GM06990 (cell line): ENCODE measurements around the gene ABCB6.

Source experiments
- DNase-seq: peaks from one replicate; pipeline ENCODE4 v3.0.0-alpha.2; 2011; ENCODE audit not compliant: insufficient read length; ENCODE audit errors: extremely low read depth
- H3K27me3 ChIP-seq: replicated peaks from 2 replicates; pipeline ENCODE4 v1.6.0; 2011; ENCODE audit warnings: low read length; ENCODE audit not compliant: control insufficient read depth, insufficient read depth
- H3K36me3 ChIP-seq: 2 replicates; pipeline ENCODE4 v1.5.1; 2011; ENCODE audit warnings: low read length; ENCODE audit not compliant: control insufficient read depth, insufficient read depth
- H3K4me3 ChIP-seq: replicated peaks from 2 replicates; pipeline ENCODE4 v1.5.1; 2011; ENCODE audit warnings: low read depth, mild to moderate bottlenecking, control low read depth, low read length
- CTCF ChIP-seq: IDR thresholded peaks from 2 replicates; pipeline ENCODE4 v1.5.1; 2011; ENCODE audit warnings: low read length, control low read depth, mild to moderate bottlenecking, inconsistent platforms; ENCODE audit not compliant: insufficient read depth, poor library complexity, severe bottlenecking

ABCB6 gene

GRCh38 chr2:219234331-219234730 lies 15.6 kb upstream of the ABCB6 start:
- no peak for TF ChIP-seq CTCF
- Histone ChIP-seq H3K4me3 (no peak overlapping the region), H3K36me3 (peaks cover 28% of the 10 kb centered on the region), H3K27me3 (no peaks in the 10 kb centered on the region)
- DNase-seq, result no peak

GRCh38 chr2:219230059-219230540 lies 11.3 kb upstream of the ABCB6 start:
- peak; percentile 68 for DNase-seq
- no peak for TF ChIP-seq CTCF
- H3K4me3 ChIP-seq, result peak overlapping the region; percentile 92
- peaks cover 20% of the 10 kb centered on the region for H3K36me3 ChIP-seq
- no peaks in the 10 kb centered on the region for H3K27me3 ChIP-seq

GRCh38 chr2:219229305-219230058 lies 10.7 kb upstream of the ABCB6 start, which contains the start of the genes ANKZF1 and ATG9A:
Gene ANKZF1, plus strand, starts transcription at chr2:219229806. Its CDS starts 452 bp downstream, at chr2:219230258.
Gene ATG9A, minus strand, starts transcription at chr2:219229636. Its CDS starts 1,612 bp downstream, at chr2:219228024.
- H3K36me3 ChIP-seq, result peaks cover 21% of the 10 kb centered on the region

GRCh38 chr2:219228911-219229304 lies 10.2 kb upstream of the ABCB6 start:
- peak overlapping the region; percentile 92 for H3K4me3 ChIP-seq
- no peaks in the 10 kb centered on the region for H3K27me3 ChIP-seq
- H3K36me3 ChIP-seq, result peaks cover 26% of the 10 kb centered on the region
- no peak for TF ChIP-seq CTCF
- DNase-seq, result no peak

More at GRCh38 chr2:219229305-219230058, 10.7 kb upstream of the ABCB6 start, which contains the start of the genes ANKZF1 and ATG9A:
- TF ChIP-seq CTCF, result no peak
- Histone ChIP-seq H3K27me3 (no peaks in the 10 kb centered on the region), H3K4me3 (peak within 1 kb of the TSS; percentile 92)
- DNase-seq, result peak; percentile 97

GRCh38 chr2:219228041-219228910 lies 9.5 kb upstream of the ABCB6 start:
- peaks cover 31% of the 10 kb centered on the region for H3K36me3 ChIP-seq
- H3K27me3 ChIP-seq, result no peaks in the 10 kb centered on the region
- TF ChIP-seq CTCF, result no peak
- DNase-seq, result no peak
- H3K4me3 ChIP-seq, result peak overlapping the region; percentile 92
